ENCODE data around the gene THADA. TPM values are rescaled to one million over a fixed set of nuclear protein-coding genes. Genes with fewer than 3 reads are reported as not detected.

The THADA gene
- total RNA-seq, 1 experiment from 2014 or later, result 27.5 TPM

DNA sequence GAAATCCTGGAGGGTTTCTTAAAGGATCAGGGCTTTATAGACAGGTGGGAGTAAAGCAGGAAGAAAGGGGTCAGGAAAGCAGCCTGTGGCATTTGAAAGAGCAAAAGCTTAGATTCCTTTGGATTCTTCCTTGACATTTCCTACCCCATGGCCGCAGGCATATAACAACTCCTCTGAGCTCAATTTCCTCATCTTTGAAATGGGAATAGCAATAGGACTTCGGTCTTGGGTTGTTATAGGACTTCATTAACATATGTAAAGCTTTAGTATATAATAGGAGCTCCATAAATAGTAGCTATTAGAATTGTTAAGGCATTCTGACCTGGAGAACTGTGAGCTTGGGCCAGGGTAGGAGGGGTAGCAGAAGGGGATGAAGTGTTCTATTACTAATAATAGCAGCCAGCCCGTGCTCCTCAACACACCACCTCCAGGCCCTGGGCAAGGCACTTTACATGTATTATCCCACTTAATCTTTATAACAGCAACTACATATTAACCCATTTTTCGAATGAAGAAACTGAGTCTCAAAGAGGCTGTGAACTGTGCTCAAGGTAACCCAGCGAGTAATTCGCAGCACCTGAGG, 380.1 kb downstream of the THADA start:
- CTCF ChIA-PET, result interaction anchor here (0.6 to 4.1 kb wide), 9 partner anchors 9 to 357 kb away, joined by 3 to 29 read pairs (median 8); partner anchors contain the start of gene ZFP36L2
- ATAC-seq, result no peak
- Mint-ChIP-seq H3K4me3 (no peak overlapping the region), H3K27me3 (ENCODE audit: low read depth) (no peaks in the 10 kb centered on the region), H3K9me3 (no peaks in the 10 kb centered on the region), H3K4me1 (peaks cover 66% of the 10 kb centered on the region), H3K36me3 (no peaks in the 10 kb centered on the region), H3K27ac (peak overlapping the region; percentile 94)
- POLR2A ChIA-PET, result interaction anchor here (0.6 to 1.2 kb wide), 2 partner anchors 11 to 361 kb away, joined by 4 read pairs; partner anchors contain the start of gene ZFP36L2
- no peak for TF ChIP-seq ETV6 (CRISPR knock-in tag; IDR thresholded peaks at IDR 0.05)
- no peak for TF ChIP-seq CBFB (CRISPR knock-in tag; IDR thresholded peaks at IDR 0.05; ENCODE audit: low read depth)
- TF ChIP-seq ZNF512 (CRISPR knock-in tag; IDR thresholded peaks at IDR 0.05; ENCODE audit: borderline replicate concordance), result no peak
- no peak for TF ChIP-seq ZNF263 (CRISPR knock-in tag; IDR thresholded peaks at IDR 0.05; ENCODE audit: low read depth)
- TF ChIP-seq ELF4 (CRISPR knock-in tag; IDR thresholded peaks at IDR 0.05; ENCODE audit: low read depth), result no peak
- TF ChIP-seq, protein P1, sequence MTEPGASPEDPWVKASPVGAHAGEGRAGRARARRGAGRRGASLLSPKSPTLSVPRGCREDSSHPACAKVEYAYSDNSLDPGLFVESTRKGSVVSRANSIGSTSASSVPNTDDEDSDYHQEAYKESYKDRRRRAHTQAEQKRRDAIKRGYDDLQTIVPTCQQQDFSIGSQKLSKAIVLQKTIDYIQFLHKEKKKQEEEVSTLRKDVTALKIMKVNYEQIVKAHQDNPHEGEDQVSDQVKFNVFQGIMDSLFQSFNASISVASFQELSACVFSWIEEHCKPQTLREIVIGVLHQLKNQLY (CRISPR knock-in tag; IDR thresholded peaks at IDR 0.05), result no peak
- no peak for TF ChIP-seq MXD4 (CRISPR knock-in tag; IDR thresholded peaks at IDR 0.05; ENCODE audit: borderline replicate concordance)
- no peak for TF ChIP-seq GABPB1 (CRISPR knock-in tag; IDR thresholded peaks at IDR 0.05)
- TF ChIP-seq FOXK1 (CRISPR knock-in tag; IDR thresholded peaks at IDR 0.05), result no peak
- TF ChIP-seq TP53 (CRISPR knock-in tag; IDR thresholded peaks at IDR 0.05), result no peak
- TF ChIP-seq SMAD4 (CRISPR knock-in tag; IDR thresholded peaks at IDR 0.05), result no peak
- no peak for DNase-seq (ENCODE audit: low spot score)

GRCh38 chr2:43214253-43214652, 381.6 kb downstream of the THADA start:
- no peak overlapping the region for H3K27ac Mint-ChIP-seq
- TF ChIP-seq CTCF (IDR thresholded peaks at IDR 0.05) (no peak), PRRX2 (CRISPR knock-in tag; IDR thresholded peaks at IDR 0.05) (no peak), ZNF317 (CRISPR knock-in tag; IDR thresholded peaks at IDR 0.05; ENCODE audit: borderline replicate concordance, low read depth) (no peak), ZNF121 (CRISPR knock-in tag; IDR thresholded peaks at IDR 0.05) (no peak), ZBTB21 (CRISPR knock-in tag; IDR thresholded peaks at IDR 0.05; ENCODE audit: borderline replicate concordance) (no peak), SMAD3 (CRISPR knock-in tag; IDR thresholded peaks at IDR 0.05; ENCODE audit: borderline replicate concordance) (no peak), FOXJ3 (CRISPR knock-in tag; IDR thresholded peaks at IDR 0.05; ENCODE audit: borderline replicate concordance) (no peak), ETV6 (CRISPR knock-in tag; IDR thresholded peaks at IDR 0.05) (no peak), RORB (CRISPR knock-in tag; IDR thresholded peaks at IDR 0.05) (no peak), NR3C1 (CRISPR knock-in tag; conservative IDR thresholded peaks at IDR 0.05; ENCODE audit: low read depth) (no peak), ZSCAN18 (CRISPR knock-in tag; IDR thresholded peaks at IDR 0.05) (no peak), KAT7 (CRISPR knock-in tag; IDR thresholded peaks at IDR 0.05; ENCODE audit: borderline replicate concordance) (no peak), ZMAT4 (CRISPR knock-in tag; IDR thresholded peaks at IDR 0.05) (no peak), SOX15 (CRISPR knock-in tag; IDR thresholded peaks at IDR 0.05) (no peak)
- TF ChIP-seq, protein P2, sequence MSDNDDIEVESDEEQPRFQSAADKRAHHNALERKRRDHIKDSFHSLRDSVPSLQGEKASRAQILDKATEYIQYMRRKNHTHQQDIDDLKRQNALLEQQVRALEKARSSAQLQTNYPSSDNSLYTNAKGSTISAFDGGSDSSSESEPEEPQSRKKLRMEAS (CRISPR knock-in tag; IDR thresholded peaks at IDR 0.05), result no peak
- TF ChIP-seq, protein P3, sequence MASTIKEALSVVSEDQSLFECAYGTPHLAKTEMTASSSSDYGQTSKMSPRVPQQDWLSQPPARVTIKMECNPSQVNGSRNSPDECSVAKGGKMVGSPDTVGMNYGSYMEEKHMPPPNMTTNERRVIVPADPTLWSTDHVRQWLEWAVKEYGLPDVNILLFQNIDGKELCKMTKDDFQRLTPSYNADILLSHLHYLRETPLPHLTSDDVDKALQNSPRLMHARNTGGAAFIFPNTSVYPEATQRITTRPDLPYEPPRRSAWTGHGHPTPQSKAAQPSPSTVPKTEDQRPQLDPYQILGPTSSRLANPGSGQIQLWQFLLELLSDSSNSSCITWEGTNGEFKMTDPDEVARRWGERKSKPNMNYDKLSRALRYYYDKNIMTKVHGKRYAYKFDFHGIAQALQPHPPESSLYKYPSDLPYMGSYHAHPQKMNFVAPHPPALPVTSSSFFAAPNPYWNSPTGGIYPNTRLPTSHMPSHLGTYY (CRISPR knock-in tag; IDR thresholded peaks at IDR 0.05), result no peak
- TF ChIP-seq, protein P4, sequence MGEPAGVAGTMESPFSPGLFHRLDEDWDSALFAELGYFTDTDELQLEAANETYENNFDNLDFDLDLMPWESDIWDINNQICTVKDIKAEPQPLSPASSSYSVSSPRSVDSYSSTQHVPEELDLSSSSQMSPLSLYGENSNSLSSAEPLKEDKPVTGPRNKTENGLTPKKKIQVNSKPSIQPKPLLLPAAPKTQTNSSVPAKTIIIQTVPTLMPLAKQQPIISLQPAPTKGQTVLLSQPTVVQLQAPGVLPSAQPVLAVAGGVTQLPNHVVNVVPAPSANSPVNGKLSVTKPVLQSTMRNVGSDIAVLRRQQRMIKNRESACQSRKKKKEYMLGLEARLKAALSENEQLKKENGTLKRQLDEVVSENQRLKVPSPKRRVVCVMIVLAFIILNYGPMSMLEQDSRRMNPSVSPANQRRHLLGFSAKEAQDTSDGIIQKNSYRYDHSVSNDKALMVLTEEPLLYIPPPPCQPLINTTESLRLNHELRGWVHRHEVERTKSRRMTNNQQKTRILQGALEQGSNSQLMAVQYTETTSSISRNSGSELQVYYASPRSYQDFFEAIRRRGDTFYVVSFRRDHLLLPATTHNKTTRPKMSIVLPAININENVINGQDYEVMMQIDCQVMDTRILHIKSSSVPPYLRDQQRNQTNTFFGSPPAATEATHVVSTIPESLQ (CRISPR knock-in tag; IDR thresholded peaks at IDR 0.05), result no peak

More at GRCh38 chr2:43214253-43214652, 381.6 kb downstream of the THADA start:
- peak; percentile 19 for ATAC-seq
- ChIA-PET CTCF (interaction anchor here (0.6 to 2.8 kb wide), 10 partner anchors 9 to 207 kb away, joined by 3 to 10 read pairs (median 4); no protein-coding TSS in a partner anchor), POLR2A (no interaction called here)
- no peak overlapping the region for H3K4me3 Mint-ChIP-seq
- peaks cover 58% of the 10 kb centered on the region for H3K4me1 Mint-ChIP-seq
- H3K36me3 Mint-ChIP-seq, result no peaks in the 10 kb centered on the region
- H3K27me3 Mint-ChIP-seq (ENCODE audit: low read depth), result no peaks in the 10 kb centered on the region
- H3K9me3 Mint-ChIP-seq, result no peaks in the 10 kb centered on the region
- DNase-seq (ENCODE audit: low spot score), result peak; percentile 49
